ENCODE data around the gene FRAS1. TPM values are rescaled to one million over a fixed set of nuclear protein-coding genes. Genes with fewer than 3 reads are reported as not detected.

The FRAS1 gene
- total and polyA plus RNA-seq, 9 of the 15 experiments (the other 6 are each of a cell fraction or from before 2014, with no cell fraction given) = under 0.01 to 0.11 (median 0.04) TPM; not detected in 2

GRCh38 chr4:78567500-78568060 lies 510.5 kb downstream of the FRAS1 start:
- no peak for FAIRE-seq
- Histone ChIP-seq H3K27me3 (ENCODE audit: control insufficient read depth in 2 of 2, insufficient read depth in 2 of 2, low read length in 2 of 2) (no peaks in the 10 kb centered on the region), H3K4me1 (replicated peaks in 1 of 2; ENCODE audit: control insufficient read depth in 2 of 2, insufficient read depth in 2 of 2, low read length in 2 of 2) (peaks cover 0 to 4% of the 10 kb centered on the region in 2 experiments; a peak in 2 of 5 replicates), H3K4me3 (no peak overlapping the region), H2AFZ (ENCODE audit: low read depth, low read length) (no peak overlapping the region), H3K9me1 (ENCODE audit: control insufficient read depth, insufficient read depth, low read length) (no peaks in the 10 kb centered on the region), H3K36me3 (ENCODE audit: control insufficient read depth, insufficient read depth, low read length) (no peaks in the 10 kb centered on the region), H3K79me2 (ENCODE audit: control insufficient read depth, insufficient read depth, low read length) (no peaks in the 10 kb centered on the region), H3K27ac (ENCODE audit: extremely low read depth, low read depth, low read length) (no peak overlapping the region), H3K4me2 (ENCODE audit: insufficient read depth, low read length) (no peak overlapping the region), H3K9ac (ENCODE audit: insufficient read depth in 1 of 2, low read depth in 2 of 2, low read length in 2 of 2) (no peak overlapping the region), H3K9me3 (replicated peaks; ENCODE audit: control insufficient read depth, insufficient read depth, low read depth, low read length) (no peaks in the 10 kb centered on the region), H4K20me1 (replicated peaks; ENCODE audit: control insufficient read depth, insufficient read depth, low read length) (no peaks in the 10 kb centered on the region)
- 100% methylated on average over 2 of the region's 2 CpGs for WGBS (ENCODE audit: insufficient coverage, low coverage, missing lambda C conversion rate)
- DNase-seq (ENCODE audit: extremely low read depth in 1 of 4, low spot score in 3 of 4) = no peak
- no TSS peak for BruUV-seq (replicated peaks)
- intact Hi-C loops (cut with micrococcal nuclease) (no loop called here), in situ Hi-C loops (cut with MboI) (no loop called here)
- TF ChIP-seq ZNF57 (CRISPR knock-in tag; IDR thresholded peaks at IDR 0.05) (no peak), SMAD4 (CRISPR knock-in tag; conservative IDR thresholded peaks at IDR 0.05) (no peak), POLR2A (conservative IDR thresholded peaks at IDR 0.05) (no peak), ZNF445 (CRISPR knock-in tag; IDR thresholded peaks at IDR 0.05; ENCODE audit: low read depth) (no peak), ZBTB33 (CRISPR knock-in tag; IDR thresholded peaks at IDR 0.05) (no peak), ZNF282 (CRISPR knock-in tag; IDR thresholded peaks at IDR 0.05) (no peak), ZNF143 (CRISPR knock-in tag; IDR thresholded peaks at IDR 0.05) (no peak)
- CTCF ChIA-PET (ENCODE audit: low intra/inter-chr PET ratio) = no interaction called here
- POLR2A ChIA-PET = no interaction called here
- ATAC-seq = no peak
